Ishikawa (cell line): ENCODE data around the gene NMRAL1.

Experiments used
- CEBPB ChIP-seq: IDR thresholded peaks from 2 replicates; pipeline ENCODE4 v1.6.1; 2012
- CREB1 ChIP-seq: IDR thresholded peaks from 2 replicates; pipeline ENCODE4 v1.6.1; 2012; ENCODE audit warnings: low read depth
- EGR1 ChIP-seq: IDR thresholded peaks from 2 replicates; pipeline ENCODE4 v1.6.1; 2012
- EP300 ChIP-seq: IDR thresholded peaks from 2 replicates; pipeline ENCODE4 v1.6.1; 2012; ENCODE audit warnings: borderline replicate concordance
- FOXM1 ChIP-seq: IDR thresholded peaks from 2 replicates; pipeline ENCODE4 v1.6.1; 2012; ENCODE audit warnings: low read depth, borderline replicate concordance
- NFIC ChIP-seq: IDR thresholded peaks from 2 replicates; pipeline ENCODE4 v1.6.1; 2012
- RAD21 ChIP-seq: IDR thresholded peaks from 2 replicates; pipeline ENCODE4 v1.6.1; 2012; ENCODE audit warnings: low read depth
- TAF1 ChIP-seq: IDR thresholded peaks from 2 replicates; pipeline ENCODE4 v1.6.1; 2012; ENCODE audit warnings: low read depth, mild to moderate bottlenecking
- TCF12 ChIP-seq: IDR thresholded peaks from 2 replicates; pipeline ENCODE4 v1.6.1; 2012; ENCODE audit warnings: low read depth
- TEAD4 ChIP-seq: IDR thresholded peaks from 2 replicates; pipeline ENCODE4 v1.6.1; 2012
- YY1 ChIP-seq: IDR thresholded peaks from 2 replicates; pipeline ENCODE4 v1.6.1; 2012; ENCODE audit warnings: low read depth
- ZBTB7A ChIP-seq: IDR thresholded peaks from 2 replicates; pipeline ENCODE4 v1.6.1; 2012; ENCODE audit warnings: low read depth
- TF ChIP-seq, protein P1 (sequence below): IDR thresholded peaks from 2 replicates; pipeline ENCODE4 v1.6.1; 2012; ENCODE audit warnings: low read depth, mild to moderate bottlenecking
- TF ChIP-seq, protein P2 (sequence below): IDR thresholded peaks from 2 replicates; pipeline ENCODE4 v1.6.1; 2012
- TF ChIP-seq, protein P3 (sequence below): IDR thresholded peaks from 2 replicates; pipeline ENCODE4 v1.6.1; 2012

NMRAL1 gene

DNA sequence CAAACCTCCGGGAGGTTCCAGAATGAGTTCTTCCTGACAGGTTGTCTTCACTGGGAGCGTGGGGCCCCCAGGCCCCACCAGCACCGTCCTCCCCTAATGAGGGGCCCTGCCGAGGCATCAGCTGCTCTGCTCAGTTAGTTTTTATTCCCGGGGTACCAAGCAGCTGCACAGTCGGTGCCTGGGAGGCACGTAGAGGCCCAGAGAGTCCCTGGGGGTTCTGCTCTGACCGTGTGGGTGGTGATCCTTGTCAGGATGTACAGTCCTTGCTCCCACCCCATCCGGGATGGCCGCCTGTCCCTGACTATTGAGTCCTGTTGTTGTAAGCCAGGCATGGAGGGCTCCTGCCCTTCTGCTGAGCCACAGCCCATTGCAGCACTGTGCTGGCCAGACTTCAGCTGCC lies 18.5 kb downstream of the NMRAL1 start:
- TF ChIP-seq RAD21, result no peak
- no peak for TF ChIP-seq CREB1
- no peak for TF ChIP-seq NFIC
- TF ChIP-seq, protein P1, sequence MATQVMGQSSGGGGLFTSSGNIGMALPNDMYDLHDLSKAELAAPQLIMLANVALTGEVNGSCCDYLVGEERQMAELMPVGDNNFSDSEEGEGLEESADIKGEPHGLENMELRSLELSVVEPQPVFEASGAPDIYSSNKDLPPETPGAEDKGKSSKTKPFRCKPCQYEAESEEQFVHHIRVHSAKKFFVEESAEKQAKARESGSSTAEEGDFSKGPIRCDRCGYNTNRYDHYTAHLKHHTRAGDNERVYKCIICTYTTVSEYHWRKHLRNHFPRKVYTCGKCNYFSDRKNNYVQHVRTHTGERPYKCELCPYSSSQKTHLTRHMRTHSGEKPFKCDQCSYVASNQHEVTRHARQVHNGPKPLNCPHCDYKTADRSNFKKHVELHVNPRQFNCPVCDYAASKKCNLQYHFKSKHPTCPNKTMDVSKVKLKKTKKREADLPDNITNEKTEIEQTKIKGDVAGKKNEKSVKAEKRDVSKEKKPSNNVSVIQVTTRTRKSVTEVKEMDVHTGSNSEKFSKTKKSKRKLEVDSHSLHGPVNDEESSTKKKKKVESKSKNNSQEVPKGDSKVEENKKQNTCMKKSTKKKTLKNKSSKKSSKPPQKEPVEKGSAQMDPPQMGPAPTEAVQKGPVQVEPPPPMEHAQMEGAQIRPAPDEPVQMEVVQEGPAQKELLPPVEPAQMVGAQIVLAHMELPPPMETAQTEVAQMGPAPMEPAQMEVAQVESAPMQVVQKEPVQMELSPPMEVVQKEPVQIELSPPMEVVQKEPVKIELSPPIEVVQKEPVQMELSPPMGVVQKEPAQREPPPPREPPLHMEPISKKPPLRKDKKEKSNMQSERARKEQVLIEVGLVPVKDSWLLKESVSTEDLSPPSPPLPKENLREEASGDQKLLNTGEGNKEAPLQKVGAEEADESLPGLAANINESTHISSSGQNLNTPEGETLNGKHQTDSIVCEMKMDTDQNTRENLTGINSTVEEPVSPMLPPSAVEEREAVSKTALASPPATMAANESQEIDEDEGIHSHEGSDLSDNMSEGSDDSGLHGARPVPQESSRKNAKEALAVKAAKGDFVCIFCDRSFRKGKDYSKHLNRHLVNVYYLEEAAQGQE, result no peak
- TF ChIP-seq TEAD4, result no peak
- TF ChIP-seq TAF1, result no peak
- TF ChIP-seq EP300, result no peak
- TF ChIP-seq CEBPB, result no peak
- no peak for TF ChIP-seq YY1
- TF ChIP-seq, protein P2, sequence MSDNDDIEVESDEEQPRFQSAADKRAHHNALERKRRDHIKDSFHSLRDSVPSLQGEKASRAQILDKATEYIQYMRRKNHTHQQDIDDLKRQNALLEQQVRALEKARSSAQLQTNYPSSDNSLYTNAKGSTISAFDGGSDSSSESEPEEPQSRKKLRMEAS, result no peak
- no peak for TF ChIP-seq EGR1
- no peak for TF ChIP-seq FOXM1

DNA sequence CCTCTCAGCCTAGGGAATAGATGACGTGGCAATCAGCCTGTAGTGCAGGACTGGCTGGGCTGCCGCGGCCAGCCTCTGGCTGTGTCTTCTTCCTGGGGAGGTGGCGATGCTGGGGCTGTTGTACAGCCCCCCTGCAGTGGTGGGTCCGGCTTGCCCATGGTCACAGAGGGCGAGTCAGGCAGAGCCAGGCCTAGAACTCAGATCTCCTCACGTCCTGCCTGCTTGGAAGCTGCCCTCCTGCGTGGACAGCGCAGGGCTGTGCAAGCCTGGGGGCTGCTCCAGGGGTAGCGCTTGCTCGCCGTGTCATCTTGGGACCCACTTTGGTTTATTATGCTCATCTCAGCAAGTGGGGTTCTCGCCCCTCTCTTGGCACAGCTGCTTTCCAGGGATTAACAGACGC lies 19.3 kb downstream of the NMRAL1 start:
- TF ChIP-seq YY1 (no peak), ZBTB7A (no peak), EGR1 (no peak), NFIC (no peak)
- TF ChIP-seq, protein P3, sequence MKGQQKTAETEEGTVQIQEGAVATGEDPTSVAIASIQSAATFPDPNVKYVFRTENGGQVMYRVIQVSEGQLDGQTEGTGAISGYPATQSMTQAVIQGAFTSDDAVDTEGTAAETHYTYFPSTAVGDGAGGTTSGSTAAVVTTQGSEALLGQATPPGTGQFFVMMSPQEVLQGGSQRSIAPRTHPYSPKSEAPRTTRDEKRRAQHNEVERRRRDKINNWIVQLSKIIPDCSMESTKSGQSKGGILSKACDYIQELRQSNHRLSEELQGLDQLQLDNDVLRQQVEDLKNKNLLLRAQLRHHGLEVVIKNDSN, result no peak

DNA sequence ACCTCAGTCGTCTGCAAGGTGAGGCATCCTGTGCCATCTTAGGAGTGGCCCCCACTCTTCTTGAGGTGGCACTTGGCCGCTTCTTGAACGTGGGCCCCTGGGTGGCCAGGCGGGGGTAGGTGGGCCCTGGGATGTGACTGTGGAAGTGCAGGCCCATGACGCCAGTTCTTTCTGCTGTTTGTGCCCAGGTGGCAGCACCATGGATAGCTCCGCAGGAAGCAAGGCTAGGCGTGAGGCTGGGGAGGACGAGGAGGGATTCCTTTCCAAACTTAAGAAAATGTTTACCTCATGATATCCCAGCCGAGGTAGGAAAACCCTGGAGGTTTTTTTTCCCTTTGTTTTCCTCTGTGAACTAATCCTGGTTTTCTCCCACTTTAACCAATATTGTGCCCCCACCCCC lies 19.8 kb downstream of the NMRAL1 start:
- TF ChIP-seq, protein P3, result no peak
- TF ChIP-seq, protein P1, result peak; percentile 87
- TF ChIP-seq ZBTB7A (no peak), CEBPB (no peak), FOXM1 (no peak)

DNA sequence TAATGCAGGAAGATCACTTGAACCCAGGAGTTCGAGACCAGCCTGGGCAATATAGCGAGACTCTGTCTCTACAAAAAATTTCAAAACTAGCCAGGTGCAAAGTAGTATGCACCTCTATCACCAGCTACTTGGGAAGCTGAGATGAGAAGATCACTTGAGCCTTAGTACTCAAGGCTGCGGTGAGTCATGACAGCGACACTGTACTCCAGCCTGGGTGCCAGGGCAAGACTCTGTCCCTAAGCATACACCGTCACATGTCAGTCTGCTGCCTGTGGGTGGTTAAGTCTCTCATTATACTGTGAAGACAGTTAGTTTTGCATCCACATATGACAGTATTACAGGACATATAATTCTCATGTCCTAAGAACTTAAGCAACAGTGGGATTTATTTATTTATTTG lies 21.8 kb downstream of the NMRAL1 start:
- TF ChIP-seq FOXM1, result no peak
- no peak for TF ChIP-seq TCF12
- TF ChIP-seq EP300, result no peak
- TF ChIP-seq CREB1, result no peak
- TF ChIP-seq EGR1, result no peak
- no peak for TF ChIP-seq TAF1
- TF ChIP-seq ZBTB7A, result no peak
- TF ChIP-seq, protein P3, result no peak
- TF ChIP-seq YY1, result no peak
- TF ChIP-seq, protein P2, result no peak
- TF ChIP-seq NFIC, result no peak
- TF ChIP-seq CEBPB, result no peak
- TF ChIP-seq RAD21, result no peak
- TF ChIP-seq, protein P1, result no peak
- no peak for TF ChIP-seq TEAD4

DNA sequence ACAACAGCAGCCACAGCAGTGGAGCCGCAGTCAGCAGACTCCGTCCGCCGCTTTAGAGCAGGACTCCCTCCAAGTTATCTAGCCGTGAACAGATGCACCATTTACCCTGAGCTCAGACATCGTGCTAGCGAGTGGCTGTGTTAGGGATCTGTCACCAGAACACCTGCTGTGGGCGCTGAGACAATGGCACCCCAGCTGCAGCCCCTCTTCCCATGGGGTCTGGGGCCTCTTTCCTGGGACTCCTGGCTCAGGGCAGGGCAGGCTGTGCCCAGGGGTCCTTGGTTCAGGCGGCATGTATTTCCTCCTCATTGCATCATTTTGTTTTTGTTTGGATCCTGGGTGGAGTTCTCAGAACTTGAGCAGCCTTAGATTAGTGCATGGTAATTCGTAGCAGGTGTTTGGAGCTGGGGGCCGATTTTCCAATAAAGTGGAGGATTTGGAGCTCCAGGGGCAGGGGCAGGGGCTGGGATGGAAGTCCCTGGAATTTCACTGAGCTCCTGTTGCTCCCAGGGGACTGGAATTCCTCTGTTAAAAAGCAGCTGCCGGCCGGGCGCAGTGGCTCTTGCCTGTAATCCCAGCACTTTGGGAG lies 23.4 kb downstream of the NMRAL1 start:
- no peak for TF ChIP-seq NFIC
- TF ChIP-seq RAD21, result no peak
